Fibroblast of skin of back (primary cell): ENCODE data around the gene VSTM2B. TPM values are rescaled to one million over a fixed set of nuclear protein-coding genes. Genes with fewer than 3 reads are reported as not detected.
"Not testable (repeated sequence)": the region's sequence is repeated elsewhere in the genome, so short reads cannot be mapped to it uniquely, and the experiment has no call there.

ENCODE experiments used
- DNase-seq: peaks from one replicate; pipeline ENCODE4 v3.0.0-alpha.2; 2013
- polyA plus RNA-seq, 2 experiments: library from polyadenylated mRNA; unstranded; fragments of 120-200 nt; gene quantifications; one replicate each; pipeline ENCODE4 v1.2.1, GENCODE V29; 2013; ENCODE audit not compliant: insufficient read length in 2 of 2

The VSTM2B gene
- polyA plus RNA-seq (2013, experiment 1 of 2; ENCODE audit: insufficient read length), result not detected
- not detected for polyA plus RNA-seq (2013, experiment 2 of 2; ENCODE audit: insufficient read length)

GRCh38 chr19:29525901-29526729 is at the start of gene VSTM2B:
Gene VSTM2B, plus strand, starts transcription at chr19:29525994. Its CDS starts 590 bp downstream, at chr19:29526584.
- no peak for DNase-seq

GRCh38 chr19:29476528-29476927 is 49.3 kb upstream of the VSTM2B start:
- DNase-seq, result no peak

- DNase-seq, result no peak
Observed at GRCh38 chr19:29477831-29478577, 47.8 kb upstream of the VSTM2B start.

GRCh38 chr19:29478578-29479565 is 46.9 kb upstream of the VSTM2B start:
- DNase-seq, result no peak

- DNase-seq, result no peak
Observed at GRCh38 chr19:29479941-29480340, 45.9 kb upstream of the VSTM2B start.

GRCh38 chr19:29480507-29480906 is 45.3 kb upstream of the VSTM2B start:
- no peak for DNase-seq

GRCh38 chr19:29482855-29483640 is 42.7 kb upstream of the VSTM2B start:
- no peak for DNase-seq

- DNase-seq, result no peak
Observed at GRCh38 chr19:29483641-29483920, 42.2 kb upstream of the VSTM2B start.

GRCh38 chr19:29483944-29484581 is 41.7 kb upstream of the VSTM2B start:
- no peak for DNase-seq

- DNase-seq, result no peak
Observed at GRCh38 chr19:29484876-29485275, 40.9 kb upstream of the VSTM2B start.

GRCh38 chr19:29485293-29485692 is 40.5 kb upstream of the VSTM2B start:
- no peak for DNase-seq

- not testable (repeated sequence) for DNase-seq
Observed at GRCh38 chr19:29486961-29487360, 38.8 kb upstream of the VSTM2B start.

- no peak for DNase-seq
Observed at GRCh38 chr19:29487432-29487831, 38.4 kb upstream of the VSTM2B start.

GRCh38 chr19:29488316-29488715 is 37.5 kb upstream of the VSTM2B start:
- no peak for DNase-seq

- no peak for DNase-seq
Observed at GRCh38 chr19:29489172-29489951, 36.4 kb upstream of the VSTM2B start.

- DNase-seq, result no peak
Observed at GRCh38 chr19:29491491-29491890, 34.3 kb upstream of the VSTM2B start.

GRCh38 chr19:29491995-29492577 is 33.7 kb upstream of the VSTM2B start:
- DNase-seq, result no peak

- no peak for DNase-seq
Observed at GRCh38 chr19:29492769-29493168, 33.0 kb upstream of the VSTM2B start.

GRCh38 chr19:29495091-29495490 is 30.7 kb upstream of the VSTM2B start:
- no peak for DNase-seq

- no peak for DNase-seq
Observed at GRCh38 chr19:29495901-29496441, 29.8 kb upstream of the VSTM2B start.
